Panc1 (cell line): ENCODE results near the gene ESYT2. TPM values are rescaled to one million over a fixed set of nuclear protein-coding genes. Genes with fewer than 3 reads are reported as not detected.

Experiments
- ATAC-seq: fragments of 200-7000 bp; cut with Tn5 transposase; 2 replicates; pipeline ENCODE4 v1.9.1; 2020; ENCODE audit warnings: mild to moderate bottlenecking, moderate library complexity
- BruUV-seq: library from RNA; stranded (reverse); fragments of 400-500 nt; replicated peaks from 2 replicates; lab custom pipeline; 2021; lab: Mats Ljungman, UMichigan
- CTCF ChIA-PET: fragments of 300-600 bp; sonication (Branson Sonifier 250); formaldehyde crosslinking; loops from one replicate; lab custom pipeline; 2022; ENCODE audit warnings: antibody characterized with exemption; lab: Charles Lee
- POLR2A ChIA-PET: fragments of 300-600 bp; sonication (Branson Sonifier 250); formaldehyde crosslinking; loops from one replicate; lab custom pipeline; 2022; ENCODE audit warnings: antibody characterized with exemption; lab: Charles Lee
- DNase-seq: peaks from one replicate; pipeline ENCODE4 v3.0.0-alpha.2; 2010; ENCODE audit warnings: low read depth, low spot score
- H3K27ac ChIP-seq: 2 replicates; pipeline ENCODE4 v1.5.1; 2011; ENCODE audit warnings: mild to moderate bottlenecking, low read length, inconsistent platforms
- H3K27me3 ChIP-seq: fragments of 200-500 bp; sonication (Bioruptor generic); 2 replicates; pipeline ENCODE4 v1.6.0; 2014; ENCODE audit warnings: low read length, inconsistent platforms; ENCODE audit not compliant: control insufficient read depth, insufficient read depth
- H3K36me3 ChIP-seq: fragments of 200-500 bp; sonication (Bioruptor generic); 2 replicates; pipeline ENCODE4 v1.5.1; 2014; ENCODE audit warnings: inconsistent platforms, mild to moderate bottlenecking, low read length, moderate library complexity; ENCODE audit not compliant: control insufficient read depth, insufficient read depth
- H3K4me1 ChIP-seq: 2 replicates; pipeline ENCODE4 v1.5.1; 2011; ENCODE audit warnings: inconsistent platforms, mild to moderate bottlenecking, low read length, moderate library complexity; ENCODE audit not compliant: control insufficient read depth, insufficient read depth
- H3K4me3 ChIP-seq, 2 experiments: 2 replicates each; pipeline ENCODE4 v1.5.1; 2011 to 2012; ENCODE audit warnings: low read depth in 2 of 2, low read length in 2 of 2, mild to moderate bottlenecking in 2 of 2, inconsistent platforms in 1 of 2, moderate library complexity in 1 of 2
- H3K9me3 ChIP-seq: fragments of 200-500 bp; sonication (Bioruptor generic); 2 replicates; pipeline ENCODE4 v1.5.1; 2014; ENCODE audit warnings: low read depth, mild to moderate bottlenecking, inconsistent platforms, low read length, moderate library complexity; ENCODE audit not compliant: control insufficient read depth, insufficient read depth
- POLR2AphosphoS5 ChIP-seq: IDR thresholded peaks from 2 replicates; pipeline ENCODE4 v1.6.1; 2012; ENCODE audit warnings: mild to moderate bottlenecking, low read depth, low read length, moderate library complexity
- SIN3A ChIP-seq: IDR thresholded peaks from 2 replicates; pipeline ENCODE4 v1.6.1; 2012; ENCODE audit warnings: low read depth, mild to moderate bottlenecking, low read length, moderate library complexity, borderline replicate concordance; ENCODE audit not compliant: insufficient read depth
- TCF7L2 ChIP-seq: IDR thresholded peaks from 2 replicates; pipeline ENCODE4 v1.6.1; 2011; ENCODE audit warnings: mild to moderate bottlenecking, low read depth, low read length, inconsistent platforms
- in situ Hi-C: cut with HindIII; loops from 2 replicates; pipeline ENCODE4 v1.10.0; 2016; ENCODE audit warnings: low sequenced_read_pairs, low pct_unique_long_range_greater_than_20kb
- intact Hi-C: fragments of 100-400 bp; cut with micrococcal nuclease; formaldehyde crosslinking; loops from one replicate; pipeline ENCODE4 v1.10.0; 2022; ENCODE audit not compliant: unreplicated experiment
- total RNA-seq: library from RNA; stranded (reverse); gene quantifications from one replicate; pipeline ENCODE4 v1.2.1, GENCODE V29; 2021; ENCODE audit not compliant: unreplicated experiment
- TF ChIP-seq, protein P1 (sequence below): fragments of 450-650 bp; IDR thresholded peaks from 2 replicates; pipeline ENCODE4 v1.5.1; 2017; ENCODE audit warnings: mild to moderate bottlenecking
- TF ChIP-seq, protein P2 (sequence below), 2 experiments: IDR thresholded peaks; 2 replicates each; pipeline ENCODE4 v1.6.1; 2011 to 2012; ENCODE audit warnings: low read depth in 2 of 2, control low read depth in 1 of 2, low read length in 1 of 2, mild to moderate bottlenecking in 1 of 2, moderate library complexity in 1 of 2; ENCODE audit not compliant: insufficient read depth in 1 of 2

ESYT2 gene
- total RNA-seq, 1 experiment from 2014 or later = 92.7 TPM

DNA sequence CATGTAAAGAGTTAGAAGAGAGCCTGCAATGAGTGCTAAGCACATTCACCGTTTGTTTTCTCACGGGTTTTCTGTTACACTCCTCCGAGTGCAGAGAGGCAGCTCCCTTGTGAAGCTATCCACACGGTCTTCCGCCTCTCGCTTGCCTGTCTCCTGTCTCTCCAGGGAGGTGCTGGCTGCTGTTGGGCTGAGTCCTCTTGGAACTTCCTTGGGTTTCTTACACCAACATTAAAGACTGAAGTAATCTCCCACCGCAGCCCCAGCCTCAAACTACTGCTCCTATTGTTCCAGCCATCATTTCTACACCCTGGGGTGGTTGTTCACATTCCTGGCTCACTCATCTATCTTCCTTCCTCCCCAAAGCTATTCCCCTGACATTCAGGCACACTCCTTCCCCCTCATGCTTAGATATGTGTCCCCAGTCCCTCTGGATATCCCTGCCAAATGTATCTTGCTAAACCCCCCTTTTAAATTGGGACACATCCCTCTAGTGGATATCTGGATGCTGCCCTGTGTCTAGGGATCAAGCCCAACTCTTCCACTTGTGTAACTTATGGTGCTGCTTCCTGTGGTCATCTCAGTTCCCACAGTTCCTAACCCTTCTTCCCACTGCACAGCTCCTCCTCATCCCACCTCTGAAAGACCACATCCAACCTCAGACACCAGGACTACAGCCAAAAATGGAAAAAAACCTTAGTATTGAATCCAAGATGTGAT, 14.1 kb downstream of the ESYT2 start:
- ChIA-PET POLR2A (interaction anchor here (0.6 kb wide), 3 partner anchors 19 to 49 kb away, joined by 3 to 8 read pairs (median 8); partner anchors contain the start of gene DYNC2I1), CTCF (interaction anchor here (0.6 kb wide), 2 partner anchors 41 to 419 kb away, joined by 4 read pairs; partner anchors contain the start of gene DYNC2I1)
- H3K27ac ChIP-seq = peak overlapping the region; percentile 99
- 0 out of 4 replicates have a peak overlapping the region, but pooled peaks of 1 of the 2 experiments have one; percentile 4 for H3K4me3 ChIP-seq
- TF ChIP-seq POLR2AphosphoS5 (no peak), SIN3A (no peak), TCF7L2 (no peak)
- TF ChIP-seq, protein P1, sequence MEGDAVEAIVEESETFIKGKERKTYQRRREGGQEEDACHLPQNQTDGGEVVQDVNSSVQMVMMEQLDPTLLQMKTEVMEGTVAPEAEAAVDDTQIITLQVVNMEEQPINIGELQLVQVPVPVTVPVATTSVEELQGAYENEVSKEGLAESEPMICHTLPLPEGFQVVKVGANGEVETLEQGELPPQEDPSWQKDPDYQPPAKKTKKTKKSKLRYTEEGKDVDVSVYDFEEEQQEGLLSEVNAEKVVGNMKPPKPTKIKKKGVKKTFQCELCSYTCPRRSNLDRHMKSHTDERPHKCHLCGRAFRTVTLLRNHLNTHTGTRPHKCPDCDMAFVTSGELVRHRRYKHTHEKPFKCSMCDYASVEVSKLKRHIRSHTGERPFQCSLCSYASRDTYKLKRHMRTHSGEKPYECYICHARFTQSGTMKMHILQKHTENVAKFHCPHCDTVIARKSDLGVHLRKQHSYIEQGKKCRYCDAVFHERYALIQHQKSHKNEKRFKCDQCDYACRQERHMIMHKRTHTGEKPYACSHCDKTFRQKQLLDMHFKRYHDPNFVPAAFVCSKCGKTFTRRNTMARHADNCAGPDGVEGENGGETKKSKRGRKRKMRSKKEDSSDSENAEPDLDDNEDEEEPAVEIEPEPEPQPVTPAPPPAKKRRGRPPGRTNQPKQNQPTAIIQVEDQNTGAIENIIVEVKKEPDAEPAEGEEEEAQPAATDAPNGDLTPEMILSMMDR = no peak
- TF ChIP-seq, protein P2, sequence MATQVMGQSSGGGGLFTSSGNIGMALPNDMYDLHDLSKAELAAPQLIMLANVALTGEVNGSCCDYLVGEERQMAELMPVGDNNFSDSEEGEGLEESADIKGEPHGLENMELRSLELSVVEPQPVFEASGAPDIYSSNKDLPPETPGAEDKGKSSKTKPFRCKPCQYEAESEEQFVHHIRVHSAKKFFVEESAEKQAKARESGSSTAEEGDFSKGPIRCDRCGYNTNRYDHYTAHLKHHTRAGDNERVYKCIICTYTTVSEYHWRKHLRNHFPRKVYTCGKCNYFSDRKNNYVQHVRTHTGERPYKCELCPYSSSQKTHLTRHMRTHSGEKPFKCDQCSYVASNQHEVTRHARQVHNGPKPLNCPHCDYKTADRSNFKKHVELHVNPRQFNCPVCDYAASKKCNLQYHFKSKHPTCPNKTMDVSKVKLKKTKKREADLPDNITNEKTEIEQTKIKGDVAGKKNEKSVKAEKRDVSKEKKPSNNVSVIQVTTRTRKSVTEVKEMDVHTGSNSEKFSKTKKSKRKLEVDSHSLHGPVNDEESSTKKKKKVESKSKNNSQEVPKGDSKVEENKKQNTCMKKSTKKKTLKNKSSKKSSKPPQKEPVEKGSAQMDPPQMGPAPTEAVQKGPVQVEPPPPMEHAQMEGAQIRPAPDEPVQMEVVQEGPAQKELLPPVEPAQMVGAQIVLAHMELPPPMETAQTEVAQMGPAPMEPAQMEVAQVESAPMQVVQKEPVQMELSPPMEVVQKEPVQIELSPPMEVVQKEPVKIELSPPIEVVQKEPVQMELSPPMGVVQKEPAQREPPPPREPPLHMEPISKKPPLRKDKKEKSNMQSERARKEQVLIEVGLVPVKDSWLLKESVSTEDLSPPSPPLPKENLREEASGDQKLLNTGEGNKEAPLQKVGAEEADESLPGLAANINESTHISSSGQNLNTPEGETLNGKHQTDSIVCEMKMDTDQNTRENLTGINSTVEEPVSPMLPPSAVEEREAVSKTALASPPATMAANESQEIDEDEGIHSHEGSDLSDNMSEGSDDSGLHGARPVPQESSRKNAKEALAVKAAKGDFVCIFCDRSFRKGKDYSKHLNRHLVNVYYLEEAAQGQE (IDR thresholded peaks at IDR 0.05; ENCODE audit: insufficient read depth in 1 of 2, low read depth in 2 of 2, low read length in 1 of 2) = no peak
- in situ Hi-C loops = no loop called here
- DNase-seq (no peak), ATAC-seq (peak; percentile 42; the same call in 1 of the 2 replicates)
- H3K4me1 ChIP-seq = peaks cover 77% of the 10 kb centered on the region
- no peaks in the 10 kb centered on the region for H3K36me3 ChIP-seq
- H3K9me3 ChIP-seq = no peaks in the 10 kb centered on the region
- intact Hi-C loops = no loop called here
- no peaks in the 10 kb centered on the region for H3K27me3 ChIP-seq
- BruUV-seq = no TSS peak

DNA sequence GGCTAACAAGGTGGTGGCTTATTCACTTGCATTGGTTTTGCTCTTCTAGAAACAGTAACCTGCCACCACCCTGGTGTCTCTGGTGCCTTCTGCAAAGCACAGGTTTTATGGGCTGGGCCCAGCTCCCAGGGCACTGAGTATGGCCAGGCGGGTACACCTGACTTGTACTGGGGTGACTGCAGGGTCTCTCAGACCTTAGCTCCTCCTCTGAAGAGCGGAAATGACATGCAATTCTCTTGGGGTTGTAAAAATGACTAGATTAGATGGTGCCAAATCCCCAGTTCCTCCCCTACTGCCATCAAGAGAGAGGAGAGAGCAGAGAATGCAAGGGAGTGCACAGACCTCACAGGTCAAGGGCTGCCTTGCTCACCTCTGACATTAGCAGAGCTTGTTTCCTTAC, 14.7 kb downstream of the ESYT2 start:
- POLR2A ChIA-PET = interaction anchor here (0.6 kb wide), 2 partner anchors 42 to 49 kb away, joined by 3 to 8 read pairs; partner anchors contain the start of gene DYNC2I1

More for the DNA sequence above, 14.7 kb downstream of the ESYT2 start:
- H3K4me3 ChIP-seq = no peak overlapping the region
- H3K9me3 ChIP-seq = no peaks in the 10 kb centered on the region
- intact Hi-C loops (no loop called here), in situ Hi-C loops (no loop called here)
- no peak for ATAC-seq
- DNase-seq = no peak
- H3K36me3 ChIP-seq = no peaks in the 10 kb centered on the region
- H3K27me3 ChIP-seq = no peaks in the 10 kb centered on the region
- H3K4me1 ChIP-seq = peaks cover 70% of the 10 kb centered on the region
- CTCF ChIA-PET = interaction anchor here (0.6 kb wide), 1 partner anchor 419 kb away, joined by 4 read pairs; no protein-coding TSS in a partner anchor
- TF ChIP-seq, protein P1 = no peak
- no peak for TF ChIP-seq SIN3A
- TF ChIP-seq, protein P2 (IDR thresholded peaks at IDR 0.05; ENCODE audit: insufficient read depth in 1 of 2, low read depth in 2 of 2, low read length in 1 of 2) = no peak
- no peak for TF ChIP-seq POLR2AphosphoS5
- no peak for TF ChIP-seq TCF7L2
- H3K27ac ChIP-seq = peak overlapping the region; percentile 99
- BruUV-seq = no TSS peak
